GM12878 (cell line): ENCODE measurements around the gene DMD. TPM values are rescaled to one million over a fixed set of nuclear protein-coding genes. Genes with fewer than 3 reads are reported as not detected.

Source experiments
- ATAC-seq: fragments of 200-7000 bp; cut with Tn5 transposase; 3 replicates; pipeline ENCODE4 v1.9.1; 2020; ENCODE audit warnings: mild to moderate bottlenecking, moderate library complexity
- BruUV-seq: library from RNA; stranded (reverse); fragments of 400-500 nt; replicated peaks from 2 replicates; lab custom pipeline; 2021; lab: Mats Ljungman, UMichigan
- CTCF ChIA-PET: fragments of 300-600 bp; sonication (Branson Sonifier 250); formaldehyde crosslinking; extraction: SDS; loops from one replicate; lab custom pipeline; 2021; ENCODE audit warnings: inconsistent platforms; lab: Yijun Ruan, JAX
- POLR2A ChIA-PET: fragments of 350-600 bp; formaldehyde crosslinking; extraction: SDS; loops from one replicate; lab custom pipeline; 2021; ENCODE audit warnings: inconsistent platforms; lab: Charles Lee
- RAD21 ChIA-PET: fragments of 300-600 bp; sonication (Branson Sonifier 250); formaldehyde crosslinking; loops from one replicate; lab custom pipeline; 2023; ENCODE audit warnings: antibody characterized with exemption; ENCODE audit not compliant: unreplicated experiment; lab: Charles Lee
- SMC1A ChIA-PET: fragments of 300-600 bp; sonication (Branson Sonifier 250); formaldehyde crosslinking; loops from one replicate; lab custom pipeline; 2023; ENCODE audit not compliant: unreplicated experiment, uncharacterized antibody; lab: Charles Lee
- DNase-seq: peaks from one replicate; pipeline ENCODE4 v3.0.0-alpha.2; 2011; ENCODE audit warnings: low read depth, low spot score
- FAIRE-seq: peaks from 3 replicates; lab custom pipeline; 2011; peaks lifted over from hg19 to GRCh38; lab: Jason Lieb, UNC
- H2AFZ ChIP-seq: 2 replicates; pipeline ENCODE4 v1.6.0; 2011; ENCODE audit warnings: low read depth, low read length, control low read depth; ENCODE audit not compliant: control insufficient read depth
- H3K27ac ChIP-seq: 2 replicates; pipeline ENCODE4 v1.5.1; 2011; ENCODE audit warnings: control low read depth; ENCODE audit not compliant: control insufficient read depth, insufficient read depth
- H3K27me3 ChIP-seq, 2 experiments: replicated peaks in 1 of 2; 2 replicates each; pipeline versions ENCODE4 v1.6.0 to v1.6.1; 2011; ENCODE audit warnings: low read length in 1 of 2; ENCODE audit not compliant: control insufficient read depth in 2 of 2, insufficient read depth in 2 of 2
- H3K36me3 ChIP-seq, 2 experiments: 2 replicates each; pipeline ENCODE4 v1.5.1; 2011; ENCODE audit warnings: low read length in 1 of 2; ENCODE audit not compliant: control insufficient read depth in 2 of 2, insufficient read depth in 2 of 2
- H3K4me1 ChIP-seq: 2 replicates; pipeline ENCODE4 v1.6.1; 2011; ENCODE audit warnings: mild to moderate bottlenecking, low read length, moderate library complexity, mixed read lengths; ENCODE audit not compliant: control insufficient read depth, insufficient read depth
- H3K4me2 ChIP-seq: 2 replicates; pipeline ENCODE4 v1.6.0; 2011; ENCODE audit warnings: control low read depth; ENCODE audit not compliant: control insufficient read depth, insufficient read depth
- H3K4me3 ChIP-seq: fragments of 200-600 bp; sonication (generic); 2 replicates; pipeline ENCODE4 v1.5.1; 2016
- H3K79me2 ChIP-seq: 2 replicates; pipeline ENCODE4 v1.6.0; 2011; ENCODE audit warnings: low read length; ENCODE audit not compliant: control insufficient read depth, insufficient read depth
- H3K9ac ChIP-seq: 2 replicates; pipeline ENCODE4 v1.8.0; 2011; ENCODE audit warnings: low read length, control low read depth, mixed read lengths; ENCODE audit not compliant: control insufficient read depth, insufficient read depth
- H3K9me3 ChIP-seq: replicated peaks from 3 replicates; pipeline ENCODE4 v1.5.1; 2011; ENCODE audit warnings: mild to moderate bottlenecking, low read length; ENCODE audit not compliant: control insufficient read depth, insufficient read depth
- H4K20me1 ChIP-seq: 2 replicates; pipeline ENCODE4 v1.6.0; 2011; ENCODE audit not compliant: control insufficient read depth, insufficient read depth
- BHLHE40 ChIP-seq, 2 experiments: fragments of 450-650 bp in 1 of 2; IDR thresholded peaks; 2 replicates each; pipeline ENCODE4 v1.6.1; 2011 to 2017; ENCODE audit warnings: low read depth in 2 of 2, borderline replicate concordance in 1 of 2, improper control_type of control experiment in 1 of 2, low read length in 1 of 2, mild to moderate bottlenecking in 1 of 2
- JUNB ChIP-seq: IDR thresholded peaks from 2 replicates; pipeline ENCODE4 v1.6.1; 2016; ENCODE audit warnings: antibody characterized with exemption, mild to moderate bottlenecking
- JUND ChIP-seq: IDR thresholded peaks from 2 replicates; pipeline ENCODE4 v1.6.1; 2012; ENCODE audit warnings: low read depth, mild to moderate bottlenecking, low read length, improper control_type of control experiment, moderate library complexity
- MTA3 ChIP-seq: IDR thresholded peaks from 2 replicates; pipeline ENCODE4 v1.6.1; 2012; ENCODE audit warnings: low read length, inconsistent platforms, borderline replicate concordance
- ZBED1 ChIP-seq: IDR thresholded peaks from 2 replicates; pipeline ENCODE4 v1.6.1; 2016; ENCODE audit warnings: borderline replicate concordance
- WGBS: methylation state at CpG from one replicate; pipeline ENCODE4 v1.1.6; 2016; ENCODE audit warnings: low lambda C conversion rate; ENCODE audit not compliant: insufficient replicate concordance, insufficient coverage; ENCODE audit errors: missing lambda C conversion rate; 5-methylcytosine and 5-hydroxymethylcytosine counted together
- in situ Hi-C: fragments of 300-500 bp; cut with MboI; formaldehyde crosslinking; loops from 9 replicates; pipeline ENCODE4 v1.14.3; 2018; ENCODE audit warnings: mixed read lengths
- intact Hi-C: fragments of 100-400 bp; cut with micrococcal nuclease; formaldehyde crosslinking; loops from one replicate; pipeline ENCODE4 v1.14.2; 2022; ENCODE audit not compliant: unreplicated experiment
- polyA plus RNA-seq, 11 experiments: library from polyadenylated mRNA; depleted of rRNA in 4 of 11; unstranded in 6 of 11; stranded (reverse) in 5 of 11; fragments of >200 nt; fragmentation: Nextera tagmentation in 4 of 11; fragmentation: Illumina TruSeq in 1 of 11; extraction: Ambion mirVana in 4 of 11; extraction: Trizol in 1 of 11; gene quantifications; 1 replicate in 1 of 11; 2 replicates in 10 of 11; pipeline versions ENCODE4 v1.2.1 to v1.2.3, GENCODE V29; 2011 to 2016; ENCODE audit warnings: inconsistent platforms in 2 of 11, missing spikeins in 2 of 11, low read depth in 1 of 11
- total RNA-seq, 4 experiments: library from RNA; depleted of rRNA in 3 of 4; stranded (reverse); fragments of >200 nt in 3 of 4; fragmentation: Illumina TruSeq in 1 of 4; extraction: Trizol in 1 of 4; gene quantifications; 2 replicates each; pipeline versions ENCODE4 v1.2.1 to v1.2.3, GENCODE V29; 2013 to 2021
- TF ChIP-seq, protein P1 (sequence below): fragments of 450-650 bp; IDR thresholded peaks from 2 replicates; pipeline ENCODE4 v1.6.1; 2017; ENCODE audit warnings: low read depth, mild to moderate bottlenecking, moderate library complexity
- TF ChIP-seq, protein P2 (sequence below): fragments of 450-650 bp; IDR thresholded peaks from 2 replicates; pipeline ENCODE4 v1.6.1; 2017; ENCODE audit warnings: mild to moderate bottlenecking, low read depth, inconsistent platforms; ENCODE audit not compliant: poor library complexity, severe bottlenecking

Gene DMD
- total and polyA plus RNA-seq, 10 of the 15 experiments (the other 5 are each of a cell fraction or from before 2014, with no cell fraction given) = 1.4 to 24.3 (median 4.3) TPM

DNA sequence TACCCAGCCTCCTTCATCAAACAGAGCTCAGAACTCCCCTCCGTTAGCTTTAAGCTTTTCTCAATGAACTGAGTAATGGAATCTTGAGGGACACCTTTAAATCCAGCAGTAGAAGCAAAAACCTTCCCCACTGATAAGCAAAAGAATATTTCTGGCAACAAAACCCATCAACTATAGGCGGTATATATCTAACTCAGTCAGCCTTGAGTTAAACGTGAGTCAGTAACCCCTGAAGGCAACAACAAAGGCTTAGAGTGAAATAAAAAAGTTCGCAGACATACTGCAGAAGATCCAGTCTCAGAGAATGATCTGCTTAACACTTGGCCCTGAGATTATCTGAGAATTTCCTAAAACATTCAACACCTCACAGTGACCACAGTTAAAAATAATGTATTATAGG, 77.2 kb downstream of the DMD start (continued):
- TF ChIP-seq JUND (no peak), BHLHE40 (IDR thresholded peaks at IDR 0.05; ENCODE audit: borderline replicate concordance in 1 of 2, low read depth in 2 of 2, low read length in 1 of 2) (no peak)

DNA sequence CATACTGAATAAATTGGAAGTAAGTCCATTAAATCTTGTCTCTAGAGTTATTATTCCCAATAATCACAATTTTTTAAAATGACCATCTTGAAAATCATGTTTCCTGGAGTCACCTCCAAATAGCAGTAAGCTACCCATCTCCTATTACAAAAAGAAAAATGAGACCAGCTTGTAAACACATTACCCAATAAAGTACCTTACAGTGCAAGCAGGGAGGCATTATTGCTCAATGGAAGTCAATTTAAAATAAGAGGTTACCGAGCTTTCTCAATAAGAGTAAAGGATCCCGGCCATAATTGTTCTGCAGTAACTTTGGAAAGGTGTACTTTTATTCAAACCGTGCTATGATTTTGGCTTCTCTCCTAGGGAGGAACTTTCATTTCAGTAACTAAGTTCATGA, 78.0 kb downstream of the DMD start:
- Histone ChIP-seq H3K79me2 (no peaks in the 10 kb centered on the region), H3K9ac (no peak overlapping the region), H3K4me1 (no peaks in the 10 kb centered on the region), H3K9me3 (no peaks in the 10 kb centered on the region), H3K4me3 (no peak overlapping the region), H3K27ac (no peak overlapping the region), H4K20me1 (no peaks in the 10 kb centered on the region)
- intact Hi-C loops = no loop called here
- no peak for FAIRE-seq
- ChIA-PET POLR2A (no interaction called here), RAD21 (no interaction called here), CTCF (no interaction called here)
- in situ Hi-C loops = no loop called here
- no peak for DNase-seq
- WGBS = 45% methylated on average over 3 of the region's 3 CpGs
- ATAC-seq = no peak
- TF ChIP-seq, protein P1, sequence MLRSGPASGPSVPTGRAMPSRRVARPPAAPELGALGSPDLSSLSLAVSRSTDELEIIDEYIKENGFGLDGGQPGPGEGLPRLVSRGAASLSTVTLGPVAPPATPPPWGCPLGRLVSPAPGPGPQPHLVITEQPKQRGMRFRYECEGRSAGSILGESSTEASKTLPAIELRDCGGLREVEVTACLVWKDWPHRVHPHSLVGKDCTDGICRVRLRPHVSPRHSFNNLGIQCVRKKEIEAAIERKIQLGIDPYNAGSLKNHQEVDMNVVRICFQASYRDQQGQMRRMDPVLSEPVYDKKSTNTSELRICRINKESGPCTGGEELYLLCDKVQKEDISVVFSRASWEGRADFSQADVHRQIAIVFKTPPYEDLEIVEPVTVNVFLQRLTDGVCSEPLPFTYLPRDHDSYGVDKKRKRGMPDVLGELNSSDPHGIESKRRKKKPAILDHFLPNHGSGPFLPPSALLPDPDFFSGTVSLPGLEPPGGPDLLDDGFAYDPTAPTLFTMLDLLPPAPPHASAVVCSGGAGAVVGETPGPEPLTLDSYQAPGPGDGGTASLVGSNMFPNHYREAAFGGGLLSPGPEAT = no peak
- TF ChIP-seq, all 136 proteins: peak for 0
- BruUV-seq = no TSS peak
- no peaks in the 10 kb centered on the region for H3K36me3 ChIP-seq
- H3K27me3 ChIP-seq = no peaks in the 10 kb centered on the region
- SMC1A ChIA-PET = no interaction called here
- H3K4me2 ChIP-seq = no peak overlapping the region
- no peak overlapping the region for H2AFZ ChIP-seq

DNA sequence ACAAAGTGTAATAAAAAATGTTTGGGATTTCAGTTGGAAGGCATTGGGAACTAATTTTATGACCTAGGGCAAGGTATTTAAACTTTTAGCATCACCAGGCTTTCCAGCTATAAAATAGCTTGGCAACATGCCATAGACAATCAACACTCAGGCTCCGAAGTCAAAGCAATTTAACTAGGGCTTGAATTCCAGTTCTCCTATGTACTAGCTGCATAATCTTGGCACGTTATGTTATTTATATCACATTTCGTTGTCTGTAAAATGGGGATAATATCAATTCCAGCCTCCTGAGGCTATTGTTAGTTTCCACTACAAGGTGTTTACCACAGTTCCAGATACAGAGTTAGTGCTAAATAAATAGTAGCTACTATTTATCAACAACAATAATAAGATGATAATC, 78.8 kb downstream of the DMD start:
- intact Hi-C loops (no loop called here), in situ Hi-C loops (no loop called here)
- ChIA-PET SMC1A (no interaction called here), POLR2A (no interaction called here), CTCF (interaction anchor here (1.2 kb wide), 1 partner anchor 15 kb away, joined by 3 read pairs; no protein-coding TSS in a partner anchor), RAD21 (no interaction called here)
- TF ChIP-seq MTA3 (no peak), JUNB (no peak), ZBED1 (no peak)
- TF ChIP-seq, protein P2, sequence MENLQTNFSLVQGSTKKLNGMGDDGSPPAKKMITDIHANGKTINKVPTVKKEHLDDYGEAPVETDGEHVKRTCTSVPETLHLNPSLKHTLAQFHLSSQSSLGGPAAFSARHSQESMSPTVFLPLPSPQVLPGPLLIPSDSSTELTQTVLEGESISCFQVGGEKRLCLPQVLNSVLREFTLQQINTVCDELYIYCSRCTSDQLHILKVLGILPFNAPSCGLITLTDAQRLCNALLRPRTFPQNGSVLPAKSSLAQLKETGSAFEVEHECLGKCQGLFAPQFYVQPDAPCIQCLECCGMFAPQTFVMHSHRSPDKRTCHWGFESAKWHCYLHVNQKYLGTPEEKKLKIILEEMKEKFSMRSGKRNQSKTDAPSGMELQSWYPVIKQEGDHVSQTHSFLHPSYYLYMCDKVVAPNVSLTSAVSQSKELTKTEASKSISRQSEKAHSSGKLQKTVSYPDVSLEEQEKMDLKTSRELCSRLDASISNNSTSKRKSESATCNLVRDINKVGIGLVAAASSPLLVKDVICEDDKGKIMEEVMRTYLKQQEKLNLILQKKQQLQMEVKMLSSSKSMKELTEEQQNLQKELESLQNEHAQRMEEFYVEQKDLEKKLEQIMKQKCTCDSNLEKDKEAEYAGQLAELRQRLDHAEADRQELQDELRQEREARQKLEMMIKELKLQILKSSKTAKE = no peak
- no peak overlapping the region for H3K4me2 ChIP-seq
- no peaks in the 10 kb centered on the region for H3K9me3 ChIP-seq
- no TSS peak for BruUV-seq
- no peak overlapping the region for H3K9ac ChIP-seq
- H3K4me1 ChIP-seq = no peaks in the 10 kb centered on the region
- no peaks in the 10 kb centered on the region for H3K36me3 ChIP-seq
- H3K27ac ChIP-seq = no peak overlapping the region
- H3K79me2 ChIP-seq = no peaks in the 10 kb centered on the region
- DNase-seq (no peak), ATAC-seq (no peak), FAIRE-seq (no peak)
- H2AFZ ChIP-seq = no peak overlapping the region
- H4K20me1 ChIP-seq = no peaks in the 10 kb centered on the region
- 0% methylated on average over 3 of the region's 3 CpGs for WGBS
- no peaks in the 10 kb centered on the region for H3K27me3 ChIP-seq
- no peak overlapping the region for H3K4me3 ChIP-seq
